ENCODE data around the gene CDYL.

CDYL gene

GRCh38 chr6:4812068-4812467 is 35.9 kb downstream of the CDYL start:
- TF ChIP-seq Cebpa-rat (IDR thresholded peaks at IDR 0.05), result no peak

DNA sequence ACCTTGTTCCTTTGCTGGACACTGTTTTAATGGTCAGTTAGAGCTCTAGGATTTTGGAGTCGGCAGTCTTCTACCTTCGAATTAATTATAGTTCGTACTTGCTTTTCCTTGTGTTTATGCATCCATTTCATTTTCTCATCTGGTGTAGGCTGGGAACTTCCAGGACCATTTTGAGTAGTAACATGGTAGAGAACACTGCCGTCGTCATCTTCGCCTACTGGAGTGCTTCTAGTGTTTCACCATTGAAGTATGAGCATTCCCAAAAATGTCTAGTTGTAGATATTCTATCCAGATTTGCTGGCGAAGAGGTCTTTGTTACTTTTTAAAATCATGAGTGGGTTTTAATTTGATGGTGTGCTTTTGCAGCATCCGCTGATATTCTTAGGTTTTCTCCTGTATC is 36.9 kb downstream of the CDYL start:
- no peaks in the 10 kb centered on the region; the same call in 1 of the 2 replicates for H3K4me1 ChIP-seq
- peaks cover 63% of the 10 kb centered on the region for H3K9me3 ChIP-seq
- TF ChIP-seq Cebpa-rat (IDR thresholded peaks at IDR 0.05), result no peak
- H3K4me2 ChIP-seq, result no peak overlapping the region
- H4K20me1 ChIP-seq, result peaks cover 84% of the 10 kb centered on the region
- H3K9ac ChIP-seq, result no peak overlapping the region
- H3K36me3 ChIP-seq, result peaks cover 46% of the 10 kb centered on the region
- no peak overlapping the region for H3K4me3 ChIP-seq
- H3K27me3 ChIP-seq, result no peaks in the 10 kb centered on the region
- H3K27ac ChIP-seq, result no peak overlapping the region

More at GRCh38 chr6:4812068-4812467, 35.9 kb downstream of the CDYL start:
- peaks cover 63% of the 10 kb centered on the region for H3K9me3 ChIP-seq
- peaks cover 46% of the 10 kb centered on the region for H3K36me3 ChIP-seq
- no peaks in the 10 kb centered on the region for H3K27me3 ChIP-seq
- no peak overlapping the region for H3K9ac ChIP-seq
- no peak overlapping the region for H3K4me2 ChIP-seq
- H3K4me1 ChIP-seq, result no peaks in the 10 kb centered on the region; the same call in 1 of the 2 replicates
- H4K20me1 ChIP-seq, result peaks cover 84% of the 10 kb centered on the region
- no peak overlapping the region for H3K27ac ChIP-seq
- H3K4me3 ChIP-seq, result no peak overlapping the region

GRCh38 chr6:4814212-4814611 is 38.0 kb downstream of the CDYL start:
- no peaks in the 10 kb centered on the region for H3K27me3 ChIP-seq
- H3K9ac ChIP-seq, result no peak overlapping the region
- H4K20me1 ChIP-seq, result peaks cover 93% of the 10 kb centered on the region
- TF ChIP-seq Cebpa-rat (IDR thresholded peaks at IDR 0.05), result no peak
- peaks cover 51% of the 10 kb centered on the region for H3K9me3 ChIP-seq
- H3K27ac ChIP-seq, result no peak overlapping the region
- H3K36me3 ChIP-seq, result peaks cover 41% of the 10 kb centered on the region; the same call in 1 of the 2 replicates
- no peak overlapping the region for H3K4me2 ChIP-seq
- H3K4me3 ChIP-seq, result no peak overlapping the region
- H3K4me1 ChIP-seq, result no peaks in the 10 kb centered on the region; the same call in 1 of the 2 replicates

DNA sequence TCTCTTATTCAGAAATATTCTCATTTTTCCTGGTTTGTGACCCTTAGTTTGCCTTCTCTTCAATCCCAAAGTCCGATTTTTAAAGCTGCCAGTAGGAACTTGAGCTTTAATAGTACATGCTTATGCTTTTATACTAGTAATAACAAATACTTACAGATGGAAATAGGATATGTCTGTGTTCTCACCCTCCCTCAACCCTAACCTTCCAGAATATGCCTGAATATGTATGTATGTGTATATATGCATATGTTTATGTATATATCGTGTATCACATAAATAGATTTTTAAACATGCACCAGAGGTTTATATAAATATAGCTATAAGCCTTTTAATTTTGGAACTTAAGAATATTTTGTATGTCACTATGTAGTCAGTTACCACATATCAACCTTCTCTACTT is 38.8 kb downstream of the CDYL start:
- H4K20me1 ChIP-seq, result peaks cover 100% of the 10 kb centered on the region
- TF ChIP-seq Cebpa-rat (IDR thresholded peaks at IDR 0.05), result no peak
- H3K27ac ChIP-seq, result no peak overlapping the region
- H3K4me2 ChIP-seq, result no peak overlapping the region
- H3K36me3 ChIP-seq, result peaks cover 47% of the 10 kb centered on the region
- no peak overlapping the region for H3K9ac ChIP-seq
- H3K4me3 ChIP-seq, result no peak overlapping the region
- no peaks in the 10 kb centered on the region for H3K27me3 ChIP-seq
- no peaks in the 10 kb centered on the region; the same call in 1 of the 2 replicates for H3K4me1 ChIP-seq
- peaks cover 49% of the 10 kb centered on the region for H3K9me3 ChIP-seq

DNA sequence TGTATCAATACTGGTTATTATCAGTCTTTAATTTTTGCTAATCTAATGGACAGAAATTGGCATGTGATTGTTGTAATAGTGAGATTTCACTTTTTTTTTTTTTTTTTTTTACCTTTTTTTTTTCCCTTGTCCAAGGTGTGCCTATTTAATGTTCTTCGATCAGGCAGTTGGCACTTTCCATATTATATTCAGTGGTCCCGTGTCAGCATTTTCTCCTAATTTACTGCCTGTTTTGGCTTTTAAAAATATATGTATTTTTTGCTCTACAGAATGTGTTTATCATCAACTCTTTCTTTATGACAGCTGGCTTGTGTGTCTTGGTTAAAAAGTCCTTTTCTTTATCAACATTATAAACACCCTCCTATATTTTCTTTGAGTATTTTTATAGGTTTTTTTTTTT is 39.4 kb downstream of the CDYL start:
- H3K9me3 ChIP-seq, result peaks cover 49% of the 10 kb centered on the region
- H3K4me3 ChIP-seq, result no peak overlapping the region
- no peak overlapping the region for H3K9ac ChIP-seq
- no peak overlapping the region for H3K4me2 ChIP-seq
- no peaks in the 10 kb centered on the region for H3K27me3 ChIP-seq
- peaks cover 100% of the 10 kb centered on the region for H4K20me1 ChIP-seq
- TF ChIP-seq Cebpa-rat (IDR thresholded peaks at IDR 0.05), result no peak
- H3K36me3 ChIP-seq, result peaks cover 50% of the 10 kb centered on the region
- H3K27ac ChIP-seq, result no peak overlapping the region
- H3K4me1 ChIP-seq, result no peaks in the 10 kb centered on the region; the same call in 1 of the 2 replicates

DNA sequence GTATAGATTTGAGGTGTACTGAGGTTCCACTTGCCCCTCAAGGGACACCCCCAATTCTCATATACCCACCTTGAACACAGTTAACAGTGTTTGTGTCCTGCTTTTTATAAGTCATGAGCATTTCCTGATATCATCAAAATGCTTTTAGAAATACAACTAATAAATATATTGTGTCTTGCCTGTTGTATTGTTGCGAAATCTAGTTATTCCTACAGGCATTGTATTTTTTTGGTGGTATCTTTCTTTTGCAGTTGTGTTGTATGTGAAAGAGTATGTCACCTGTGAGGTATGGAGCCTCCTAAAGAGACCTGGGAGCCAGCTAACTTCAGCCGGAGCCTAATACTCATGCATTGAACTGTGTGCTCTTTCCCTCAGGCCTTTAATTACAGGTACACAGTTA is 40.7 kb downstream of the CDYL start:
- H4K20me1 ChIP-seq, result peaks cover 98% of the 10 kb centered on the region
- no peak overlapping the region for H3K4me2 ChIP-seq
- H3K4me3 ChIP-seq, result no peak overlapping the region
- H3K9ac ChIP-seq, result no peak overlapping the region
- H3K27me3 ChIP-seq, result no peaks in the 10 kb centered on the region
- H3K36me3 ChIP-seq, result peaks cover 59% of the 10 kb centered on the region
- no peaks in the 10 kb centered on the region; the same call in 1 of the 2 replicates for H3K4me1 ChIP-seq
- peak; percentile 36; the same call in 1 of the 2 replicates for TF ChIP-seq Cebpa-rat (IDR thresholded peaks at IDR 0.05)
- peaks cover 51% of the 10 kb centered on the region for H3K9me3 ChIP-seq
- H3K27ac ChIP-seq, result no peak overlapping the region

DNA sequence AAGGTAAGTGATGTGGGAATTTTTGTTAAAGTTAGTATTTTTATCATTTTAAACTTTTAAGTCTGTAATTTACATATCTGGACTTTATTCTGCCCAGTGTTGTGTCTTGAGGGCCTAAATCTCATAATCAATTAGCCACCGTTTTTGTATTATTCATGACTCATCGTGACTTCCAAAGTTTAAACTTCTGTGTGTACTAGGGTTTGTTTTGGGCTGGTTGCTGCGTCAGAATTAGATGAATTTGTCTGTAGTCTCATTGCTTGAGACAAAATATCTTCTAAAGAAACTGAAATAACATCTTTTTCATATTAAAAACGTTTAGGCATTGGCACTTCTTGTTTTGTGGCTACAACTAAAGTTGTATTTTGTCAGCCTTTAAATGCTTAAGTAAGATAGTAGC is 41.3 kb downstream of the CDYL start:
- Histone ChIP-seq H3K9ac (no peak overlapping the region), H3K36me3 (peaks cover 62% of the 10 kb centered on the region), H4K20me1 (peaks cover 98% of the 10 kb centered on the region), H3K27me3 (no peaks in the 10 kb centered on the region), H3K4me2 (no peak overlapping the region), H3K4me1 (no peaks in the 10 kb centered on the region; the same call in 1 of the 2 replicates), H3K27ac (no peak overlapping the region), H3K9me3 (peaks cover 54% of the 10 kb centered on the region), H3K4me3 (no peak overlapping the region)
- no peak for TF ChIP-seq Cebpa-rat (IDR thresholded peaks at IDR 0.05)

- no peaks in the 10 kb centered on the region for H3K27me3 ChIP-seq
- H3K4me1 ChIP-seq, result no peaks in the 10 kb centered on the region; the same call in 1 of the 2 replicates
- peaks cover 98% of the 10 kb centered on the region for H4K20me1 ChIP-seq
- H3K9me3 ChIP-seq, result peaks cover 61% of the 10 kb centered on the region
- no peak overlapping the region for H3K9ac ChIP-seq
- H3K4me2 ChIP-seq, result no peak overlapping the region
- peaks cover 68% of the 10 kb centered on the region for H3K36me3 ChIP-seq
- no peak for TF ChIP-seq Cebpa-rat (IDR thresholded peaks at IDR 0.05)
- H3K4me3 ChIP-seq, result no peak overlapping the region
- H3K27ac ChIP-seq, result no peak overlapping the region
Observed at GRCh38 chr6:4818272-4818938, 42.2 kb downstream of the CDYL start.

DNA sequence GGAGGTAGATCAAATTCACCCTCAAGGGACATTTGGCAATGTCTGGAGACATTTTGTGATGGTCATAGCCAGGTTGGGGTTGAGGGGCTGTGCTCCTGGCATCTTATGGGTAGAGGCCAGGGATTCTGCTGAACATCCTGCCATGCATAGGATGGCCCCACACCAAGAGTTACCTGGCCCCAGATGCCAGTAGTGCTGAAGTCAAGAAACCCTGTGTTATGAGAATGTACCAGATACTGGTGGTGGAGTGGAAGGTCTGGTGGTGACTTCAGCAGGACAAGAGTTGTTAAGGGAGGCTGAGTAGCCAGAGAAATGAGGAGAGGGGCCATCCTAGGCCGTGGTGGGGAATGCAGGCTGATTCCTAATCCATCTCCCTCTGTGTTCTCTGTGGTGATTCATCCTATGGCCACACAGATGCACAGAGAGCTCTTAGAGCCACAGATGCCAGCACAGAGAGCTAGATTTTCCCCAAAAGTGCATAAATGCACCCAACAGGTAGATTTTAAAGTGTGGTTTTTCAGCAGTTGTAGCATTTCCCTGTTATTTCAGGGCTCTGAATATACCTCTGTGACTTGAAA is 43.6 kb downstream of the CDYL start:
- H3K4me2 ChIP-seq, result no peak overlapping the region
- H3K27ac ChIP-seq, result no peak overlapping the region
- no peaks in the 10 kb centered on the region for H3K4me1 ChIP-seq
- H3K4me3 ChIP-seq, result no peak overlapping the region
- H3K27me3 ChIP-seq, result no peaks in the 10 kb centered on the region
- H3K36me3 ChIP-seq, result peaks cover 64% of the 10 kb centered on the region
- TF ChIP-seq Cebpa-rat (IDR thresholded peaks at IDR 0.05), result no peak
- peaks cover 97% of the 10 kb centered on the region for H4K20me1 ChIP-seq
- peaks cover 64% of the 10 kb centered on the region for H3K9me3 ChIP-seq
- H3K9ac ChIP-seq, result no peak overlapping the region

GRCh38 chr6:4820704-4821276 is 44.6 kb downstream of the CDYL start:
- Histone ChIP-seq H3K4me2 (no peak overlapping the region), H3K4me3 (no peak overlapping the region), H3K27ac (no peak overlapping the region), H3K36me3 (peaks cover 67% of the 10 kb centered on the region), H4K20me1 (peaks cover 97% of the 10 kb centered on the region), H3K27me3 (no peaks in the 10 kb centered on the region), H3K9ac (no peak overlapping the region), H3K4me1 (no peaks in the 10 kb centered on the region), H3K9me3 (peaks cover 73% of the 10 kb centered on the region)
- no peak for TF ChIP-seq Cebpa-rat (IDR thresholded peaks at IDR 0.05)
